ENCODE measurements around the gene TMEM147.

Gene TMEM147

DNA sequence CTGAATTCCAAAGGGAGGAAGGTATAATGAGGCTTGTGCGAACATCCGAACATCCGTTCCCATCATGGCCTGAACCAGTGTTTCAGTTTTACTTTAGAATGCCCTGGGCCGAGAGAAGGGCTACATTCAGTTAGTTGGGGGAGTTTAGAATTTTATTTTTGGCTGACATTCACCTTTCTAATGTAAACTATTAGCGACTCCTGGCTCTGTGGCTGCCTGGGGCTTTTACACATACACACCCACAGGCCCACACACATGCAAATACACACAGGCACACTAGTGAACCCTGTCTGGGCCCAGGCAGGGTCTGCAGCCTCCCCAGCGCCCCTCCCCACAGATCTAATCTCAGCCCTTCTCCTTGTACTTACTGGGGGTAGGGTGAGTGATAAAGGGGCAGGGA lies 6.1 kb upstream of the TMEM147 start:
- DNase-seq (ENCODE audit: low read depth), result no peak
- H3K4me3 ChIP-seq (ENCODE audit: low read depth, low read length), result no peak overlapping the region
- TF ChIP-seq, protein P1, sequence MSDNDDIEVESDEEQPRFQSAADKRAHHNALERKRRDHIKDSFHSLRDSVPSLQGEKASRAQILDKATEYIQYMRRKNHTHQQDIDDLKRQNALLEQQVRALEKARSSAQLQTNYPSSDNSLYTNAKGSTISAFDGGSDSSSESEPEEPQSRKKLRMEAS (IDR thresholded peaks at IDR 0.05; ENCODE audit: low read depth, low read length), result no peak
- TF ChIP-seq, protein P2, sequence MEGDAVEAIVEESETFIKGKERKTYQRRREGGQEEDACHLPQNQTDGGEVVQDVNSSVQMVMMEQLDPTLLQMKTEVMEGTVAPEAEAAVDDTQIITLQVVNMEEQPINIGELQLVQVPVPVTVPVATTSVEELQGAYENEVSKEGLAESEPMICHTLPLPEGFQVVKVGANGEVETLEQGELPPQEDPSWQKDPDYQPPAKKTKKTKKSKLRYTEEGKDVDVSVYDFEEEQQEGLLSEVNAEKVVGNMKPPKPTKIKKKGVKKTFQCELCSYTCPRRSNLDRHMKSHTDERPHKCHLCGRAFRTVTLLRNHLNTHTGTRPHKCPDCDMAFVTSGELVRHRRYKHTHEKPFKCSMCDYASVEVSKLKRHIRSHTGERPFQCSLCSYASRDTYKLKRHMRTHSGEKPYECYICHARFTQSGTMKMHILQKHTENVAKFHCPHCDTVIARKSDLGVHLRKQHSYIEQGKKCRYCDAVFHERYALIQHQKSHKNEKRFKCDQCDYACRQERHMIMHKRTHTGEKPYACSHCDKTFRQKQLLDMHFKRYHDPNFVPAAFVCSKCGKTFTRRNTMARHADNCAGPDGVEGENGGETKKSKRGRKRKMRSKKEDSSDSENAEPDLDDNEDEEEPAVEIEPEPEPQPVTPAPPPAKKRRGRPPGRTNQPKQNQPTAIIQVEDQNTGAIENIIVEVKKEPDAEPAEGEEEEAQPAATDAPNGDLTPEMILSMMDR (IDR thresholded peaks at IDR 0.05; ENCODE audit: low read depth, low read length), result no peak
- TF ChIP-seq POLR2A (IDR thresholded peaks at IDR 0.05; ENCODE audit: extremely low read depth, insufficient read length) (no peak), MYC (IDR thresholded peaks at IDR 0.05; ENCODE audit: low read depth, low read length) (no peak)

DNA sequence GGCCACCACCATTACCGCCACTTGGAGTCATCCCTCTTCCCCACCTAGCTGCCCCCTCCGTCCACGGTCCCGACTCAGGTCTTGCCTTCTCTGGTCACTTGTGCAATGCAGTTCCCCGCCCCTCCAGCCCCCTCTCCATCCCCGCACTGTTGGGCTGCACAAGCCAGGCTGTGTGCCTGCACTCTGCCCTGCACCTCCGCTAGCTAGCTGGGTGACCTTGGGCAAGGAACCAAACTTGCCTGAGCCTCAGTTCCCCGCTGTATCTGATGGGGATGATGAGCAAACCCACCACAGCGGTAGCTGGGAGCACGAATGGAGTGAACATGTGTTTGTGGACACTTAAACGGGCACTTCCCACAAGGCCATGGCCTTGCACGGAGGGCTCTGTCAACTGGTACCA lies 5.6 kb upstream of the TMEM147 start:
- no peak for DNase-seq (ENCODE audit: low read depth)
- H3K4me3 ChIP-seq (ENCODE audit: low read depth, low read length), result no peak overlapping the region
- TF ChIP-seq, protein P2 (IDR thresholded peaks at IDR 0.05; ENCODE audit: low read depth, low read length), result no peak
- TF ChIP-seq, protein P1 (IDR thresholded peaks at IDR 0.05; ENCODE audit: low read depth, low read length), result no peak
- TF ChIP-seq POLR2A (IDR thresholded peaks at IDR 0.05; ENCODE audit: extremely low read depth, insufficient read length), result no peak
- no peak for TF ChIP-seq MYC (IDR thresholded peaks at IDR 0.05; ENCODE audit: low read depth, low read length)

DNA sequence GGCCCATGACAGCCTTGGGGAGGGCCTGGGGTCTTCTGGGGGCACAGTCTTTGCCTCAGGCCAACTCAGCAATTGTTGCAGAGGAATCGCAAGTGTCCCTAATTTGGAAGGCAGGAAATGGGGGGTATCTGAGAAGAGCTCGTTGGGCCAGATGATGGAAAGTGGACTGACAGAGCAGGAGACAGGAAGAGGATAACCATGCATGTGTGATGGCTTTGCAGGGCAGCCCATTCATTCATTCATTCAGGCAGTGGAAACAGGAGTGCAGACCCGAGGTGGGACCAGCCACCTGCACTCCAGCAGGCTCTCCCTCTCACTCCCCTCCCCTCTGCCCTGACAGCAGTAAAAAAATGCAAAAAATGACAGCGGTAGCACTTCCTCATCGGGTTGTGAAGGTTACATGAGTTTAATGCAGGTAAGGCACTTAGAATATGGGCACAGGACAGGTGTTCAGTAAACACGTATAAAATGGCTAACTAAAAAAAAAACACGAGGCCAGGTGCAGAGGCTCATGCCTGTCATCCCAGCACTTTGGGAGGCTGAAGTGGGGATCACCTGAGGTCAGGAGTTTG lies 5.0 kb upstream of the TMEM147 start:
- DNase-seq (ENCODE audit: low read depth), result no peak
- TF ChIP-seq, protein P2 (IDR thresholded peaks at IDR 0.05; ENCODE audit: low read depth, low read length), result no peak
- TF ChIP-seq, protein P1 (IDR thresholded peaks at IDR 0.05; ENCODE audit: low read depth, low read length), result no peak
- no peak for TF ChIP-seq MYC (IDR thresholded peaks at IDR 0.05; ENCODE audit: low read depth, low read length)
- TF ChIP-seq POLR2A (IDR thresholded peaks at IDR 0.05; ENCODE audit: extremely low read depth, insufficient read length), result no peak
- no peak overlapping the region for H3K4me3 ChIP-seq (ENCODE audit: low read depth, low read length)

DNA sequence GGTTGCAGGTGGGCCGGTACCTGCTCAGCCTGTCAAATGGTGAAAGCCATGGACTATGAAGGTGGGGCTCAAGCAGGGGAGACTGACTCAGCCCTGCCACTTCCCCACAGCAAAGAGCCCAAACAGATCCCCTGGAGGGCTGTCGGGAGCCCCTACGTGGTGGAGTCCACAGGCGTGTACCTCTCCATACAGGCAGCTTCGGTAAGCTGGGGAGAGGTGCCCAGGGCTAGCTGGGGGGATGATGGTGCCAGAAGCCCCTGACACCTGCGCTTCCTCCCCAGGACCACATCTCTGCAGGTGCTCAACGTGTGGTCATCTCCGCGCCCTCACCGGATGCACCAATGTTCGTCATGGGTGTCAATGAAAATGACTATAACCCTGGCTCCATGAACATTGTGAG lies 3.2 kb upstream of the TMEM147 start:
- TF ChIP-seq MYC (IDR thresholded peaks at IDR 0.05; ENCODE audit: low read depth, low read length) (no peak), POLR2A (IDR thresholded peaks at IDR 0.05; ENCODE audit: extremely low read depth, insufficient read length) (no peak)
- TF ChIP-seq, protein P2 (IDR thresholded peaks at IDR 0.05; ENCODE audit: low read depth, low read length), result no peak
- TF ChIP-seq, protein P1 (IDR thresholded peaks at IDR 0.05; ENCODE audit: low read depth, low read length), result no peak
- H3K4me3 ChIP-seq (ENCODE audit: low read depth, low read length), result no peak overlapping the region
- no peak for DNase-seq (ENCODE audit: low read depth)

DNA sequence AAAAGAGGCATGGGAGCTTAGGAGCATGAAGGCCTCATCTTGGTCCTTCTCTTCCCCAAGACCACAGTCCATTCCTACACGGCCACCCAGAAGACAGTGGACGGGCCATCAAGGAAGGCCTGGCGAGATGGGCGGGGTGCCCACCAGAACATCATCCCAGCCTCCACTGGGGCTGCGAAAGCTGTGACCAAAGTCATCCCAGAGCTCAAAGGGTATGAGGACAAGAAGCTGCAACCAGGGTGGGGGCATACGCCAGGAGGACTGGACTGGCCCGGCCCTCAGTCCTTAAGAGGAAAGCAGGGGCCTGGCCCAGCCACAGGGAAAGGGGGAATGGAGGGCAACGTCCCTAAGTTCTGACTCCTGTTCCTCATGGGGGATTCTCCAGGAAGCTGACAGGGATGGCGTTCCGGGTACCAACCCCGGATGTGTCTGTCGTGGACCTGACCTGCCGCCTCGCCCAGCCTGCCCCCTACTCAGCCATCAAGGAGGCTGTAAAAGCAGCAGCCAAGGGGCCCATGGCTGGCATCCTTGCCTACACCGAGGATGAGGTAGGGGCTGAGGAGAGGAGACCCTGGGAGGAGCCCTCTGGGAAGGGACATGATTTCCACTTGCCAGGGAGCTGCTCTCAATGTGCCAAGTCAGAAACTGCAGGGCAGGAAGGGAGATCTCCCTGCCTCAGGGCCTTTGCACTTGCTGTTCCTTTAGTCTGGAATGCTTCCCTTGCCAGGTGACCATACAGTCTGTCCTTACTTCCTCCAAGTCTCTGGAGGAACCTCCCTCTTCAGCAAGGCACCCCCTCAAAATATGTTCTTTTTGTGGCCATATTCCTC lies 1.9 kb upstream of the TMEM147 start:
- TF ChIP-seq, protein P1 (IDR thresholded peaks at IDR 0.05; ENCODE audit: low read depth, low read length), result no peak
- TF ChIP-seq POLR2A (IDR thresholded peaks at IDR 0.05; ENCODE audit: extremely low read depth, insufficient read length) (no peak), MYC (IDR thresholded peaks at IDR 0.05; ENCODE audit: low read depth, low read length) (no peak)
- TF ChIP-seq, protein P2 (IDR thresholded peaks at IDR 0.05; ENCODE audit: low read depth, low read length), result no peak
- H3K4me3 ChIP-seq (ENCODE audit: low read depth, low read length), result no peak overlapping the region

More for the DNA sequence above, 1.9 kb upstream of the TMEM147 start:
- no peak for DNase-seq (ENCODE audit: low read depth)
